Measurements from ENCODE around the gene TRAF3IP1.

- no peak for TF ChIP-seq POLR2A (IDR thresholded peaks at IDR 0.05)
- TF ChIP-seq CTCF (IDR thresholded peaks at IDR 0.05) = no peak
These were observed 41.0 kb upstream of the TRAF3IP1 start for GRCh38 chr2:238279324-238279682.
